Measurements from ENCODE around the gene LDB2. TPM values are rescaled to one million over a fixed set of nuclear protein-coding genes. Genes with fewer than 3 reads are reported as not detected.

LDB2 gene
- total and polyA plus RNA-seq, 4 donors = 41.7 to 88.2 (median 61.9) TPM

GRCh38 chr4:16739997-16740624, 158.3 kb downstream of the LDB2 start:
- Histone ChIP-seq H3K36me3 (ENCODE audit: control insufficient read depth, insufficient read depth, low read length) (no peaks in the 10 kb centered on the region), H3K27me3 (ENCODE audit: control insufficient read depth, insufficient read depth, low read length) (no peaks in the 10 kb centered on the region), H3K27ac (ENCODE audit: low read depth, low read length) (no peak overlapping the region), H3K4me1 (ENCODE audit: control insufficient read depth, insufficient read depth, low read length) (no peaks in the 10 kb centered on the region), H3K9me3 (ENCODE audit: control insufficient read depth, insufficient read depth, low read length) (no peaks in the 10 kb centered on the region), H3K4me3 (ENCODE audit: low read depth, low read length) (no peak overlapping the region)
- DNase-seq (ENCODE audit: low read depth in 4 of 6, low spot score in 6 of 6) = peak in 1 of 6 donors; percentile 75
- WGBS (ENCODE audit: insufficient coverage) = 37% methylated on average over 6 of the region's 8 CpGs

- Histone ChIP-seq H3K4me1 (ENCODE audit: control insufficient read depth, insufficient read depth, low read length) (no peaks in the 10 kb centered on the region), H3K27ac (ENCODE audit: low read depth, low read length) (no peak overlapping the region), H3K9me3 (ENCODE audit: control insufficient read depth, insufficient read depth, low read length) (no peaks in the 10 kb centered on the region), H3K36me3 (ENCODE audit: control insufficient read depth, insufficient read depth, low read length) (no peaks in the 10 kb centered on the region), H3K4me3 (ENCODE audit: low read depth, low read length) (no peak overlapping the region), H3K27me3 (ENCODE audit: control insufficient read depth, insufficient read depth, low read length) (no peaks in the 10 kb centered on the region)
- DNase-seq (ENCODE audit: low read depth in 4 of 6, low spot score in 6 of 6) = no peak
- no CpG with 5 or more reads among the region's 1 CpG for WGBS (ENCODE audit: insufficient coverage)
These were observed 159.9 kb downstream of the LDB2 start for GRCh38 chr4:16738558-16738957.

GRCh38 chr4:16733509-16733908, 164.9 kb downstream of the LDB2 start:
- Histone ChIP-seq H3K4me1 (ENCODE audit: control insufficient read depth, insufficient read depth, low read length) (no peaks in the 10 kb centered on the region), H3K4me3 (ENCODE audit: low read depth, low read length) (no peak overlapping the region), H3K27me3 (ENCODE audit: control insufficient read depth, insufficient read depth, low read length) (no peaks in the 10 kb centered on the region), H3K27ac (ENCODE audit: low read depth, low read length) (no peak overlapping the region), H3K36me3 (ENCODE audit: control insufficient read depth, insufficient read depth, low read length) (no peaks in the 10 kb centered on the region), H3K9me3 (ENCODE audit: control insufficient read depth, insufficient read depth, low read length) (no peaks in the 10 kb centered on the region)
- WGBS (ENCODE audit: insufficient coverage) = 66% methylated on average over 4 of the region's 4 CpGs
- DNase-seq (ENCODE audit: low read depth in 4 of 6, low spot score in 6 of 6) = no peak

- 42% methylated on average over 2 of the region's 6 CpGs for WGBS (ENCODE audit: insufficient coverage)
These were observed 165.7 kb downstream of the LDB2 start for GRCh38 chr4:16732741-16733140.

GRCh38 chr4:16731776-16732380, 166.6 kb downstream of the LDB2 start:
- WGBS (ENCODE audit: insufficient coverage) = 100% methylated on average over 1 of the region's 3 CpGs
- H3K9me3 ChIP-seq (ENCODE audit: control insufficient read depth, insufficient read depth, low read length) = no peaks in the 10 kb centered on the region
- H3K36me3 ChIP-seq (ENCODE audit: control insufficient read depth, insufficient read depth, low read length) = no peaks in the 10 kb centered on the region
- no peaks in the 10 kb centered on the region for H3K27me3 ChIP-seq (ENCODE audit: control insufficient read depth, insufficient read depth, low read length)
- DNase-seq (ENCODE audit: low read depth in 4 of 6, low spot score in 6 of 6) = no peak
- no peaks in the 10 kb centered on the region for H3K4me1 ChIP-seq (ENCODE audit: control insufficient read depth, insufficient read depth, low read length)
- H3K4me3 ChIP-seq (ENCODE audit: low read depth, low read length) = no peak overlapping the region
- H3K27ac ChIP-seq (ENCODE audit: low read depth, low read length) = no peak overlapping the region

More at GRCh38 chr4:16732741-16733140, 165.7 kb downstream of the LDB2 start:
- H3K4me1 ChIP-seq (ENCODE audit: control insufficient read depth, insufficient read depth, low read length) = no peaks in the 10 kb centered on the region
- no peak overlapping the region for H3K27ac ChIP-seq (ENCODE audit: low read depth, low read length)
- H3K4me3 ChIP-seq (ENCODE audit: low read depth, low read length) = no peak overlapping the region
- H3K27me3 ChIP-seq (ENCODE audit: control insufficient read depth, insufficient read depth, low read length) = no peaks in the 10 kb centered on the region
- H3K9me3 ChIP-seq (ENCODE audit: control insufficient read depth, insufficient read depth, low read length) = no peaks in the 10 kb centered on the region
- H3K36me3 ChIP-seq (ENCODE audit: control insufficient read depth, insufficient read depth, low read length) = no peaks in the 10 kb centered on the region
- no peak for DNase-seq (ENCODE audit: low read depth in 4 of 6, low spot score in 6 of 6)

GRCh38 chr4:16730522-16731205, 167.8 kb downstream of the LDB2 start:
- H3K9me3 ChIP-seq (ENCODE audit: control insufficient read depth, insufficient read depth, low read length) = no peaks in the 10 kb centered on the region
- WGBS (ENCODE audit: insufficient coverage) = 96% methylated on average over 2 of the region's 3 CpGs
- H3K27me3 ChIP-seq (ENCODE audit: control insufficient read depth, insufficient read depth, low read length) = no peaks in the 10 kb centered on the region
- no peak overlapping the region for H3K4me3 ChIP-seq (ENCODE audit: low read depth, low read length)
- H3K4me1 ChIP-seq (ENCODE audit: control insufficient read depth, insufficient read depth, low read length) = no peaks in the 10 kb centered on the region
- no peaks in the 10 kb centered on the region for H3K36me3 ChIP-seq (ENCODE audit: control insufficient read depth, insufficient read depth, low read length)
- DNase-seq (ENCODE audit: low read depth in 4 of 6, low spot score in 6 of 6) = no peak
- no peak overlapping the region for H3K27ac ChIP-seq (ENCODE audit: low read depth, low read length)

GRCh38 chr4:16729336-16729735, 169.1 kb downstream of the LDB2 start:
- no peaks in the 10 kb centered on the region for H3K36me3 ChIP-seq (ENCODE audit: control insufficient read depth, insufficient read depth, low read length)
- no peaks in the 10 kb centered on the region for H3K4me1 ChIP-seq (ENCODE audit: control insufficient read depth, insufficient read depth, low read length)
- H3K27me3 ChIP-seq (ENCODE audit: control insufficient read depth, insufficient read depth, low read length) = no peaks in the 10 kb centered on the region
- DNase-seq (ENCODE audit: low read depth in 4 of 6, low spot score in 6 of 6) = peak in 2 of 6 donors; percentile 62 to 66
- WGBS (ENCODE audit: insufficient coverage) = 40% methylated on average over 1 of the region's 7 CpGs
- no peak overlapping the region for H3K27ac ChIP-seq (ENCODE audit: low read depth, low read length)
- no peaks in the 10 kb centered on the region for H3K9me3 ChIP-seq (ENCODE audit: control insufficient read depth, insufficient read depth, low read length)
- no peak overlapping the region for H3K4me3 ChIP-seq (ENCODE audit: low read depth, low read length)

- Histone ChIP-seq H3K4me1 (ENCODE audit: control insufficient read depth, insufficient read depth, low read length) (no peaks in the 10 kb centered on the region), H3K4me3 (ENCODE audit: low read depth, low read length) (no peak overlapping the region), H3K27ac (ENCODE audit: low read depth, low read length) (no peak overlapping the region), H3K36me3 (ENCODE audit: control insufficient read depth, insufficient read depth, low read length) (no peaks in the 10 kb centered on the region), H3K27me3 (ENCODE audit: control insufficient read depth, insufficient read depth, low read length) (no peaks in the 10 kb centered on the region), H3K9me3 (ENCODE audit: control insufficient read depth, insufficient read depth, low read length) (no peaks in the 10 kb centered on the region)
- WGBS (ENCODE audit: insufficient coverage) = 0% methylated on average over 1 of the region's 2 CpGs
- DNase-seq (ENCODE audit: low read depth in 4 of 6, low spot score in 6 of 6) = peak in 1 of 6 donors; percentile 58
These were observed 169.6 kb downstream of the LDB2 start for GRCh38 chr4:16728849-16729248.

GRCh38 chr4:16728111-16728510, 170.3 kb downstream of the LDB2 start:
- no peaks in the 10 kb centered on the region for H3K9me3 ChIP-seq (ENCODE audit: control insufficient read depth, insufficient read depth, low read length)
- no peaks in the 10 kb centered on the region for H3K4me1 ChIP-seq (ENCODE audit: control insufficient read depth, insufficient read depth, low read length)
- DNase-seq (ENCODE audit: low read depth in 4 of 6, low spot score in 6 of 6) = no peak
- no peak overlapping the region for H3K27ac ChIP-seq (ENCODE audit: low read depth, low read length)
- H3K36me3 ChIP-seq (ENCODE audit: control insufficient read depth, insufficient read depth, low read length) = no peaks in the 10 kb centered on the region
- H3K4me3 ChIP-seq (ENCODE audit: low read depth, low read length) = no peak overlapping the region
- H3K27me3 ChIP-seq (ENCODE audit: control insufficient read depth, insufficient read depth, low read length) = no peaks in the 10 kb centered on the region

GRCh38 chr4:16727218-16727617, 171.2 kb downstream of the LDB2 start:
- H3K27ac ChIP-seq (ENCODE audit: low read depth, low read length) = no peak overlapping the region
- 91% methylated on average over 4 of the region's 6 CpGs for WGBS (ENCODE audit: insufficient coverage)
- H3K4me1 ChIP-seq (ENCODE audit: control insufficient read depth, insufficient read depth, low read length) = no peaks in the 10 kb centered on the region
- H3K36me3 ChIP-seq (ENCODE audit: control insufficient read depth, insufficient read depth, low read length) = no peaks in the 10 kb centered on the region
- H3K4me3 ChIP-seq (ENCODE audit: low read depth, low read length) = no peak overlapping the region
- H3K9me3 ChIP-seq (ENCODE audit: control insufficient read depth, insufficient read depth, low read length) = no peaks in the 10 kb centered on the region
- no peak for DNase-seq (ENCODE audit: low read depth in 4 of 6, low spot score in 6 of 6)
- no peaks in the 10 kb centered on the region for H3K27me3 ChIP-seq (ENCODE audit: control insufficient read depth, insufficient read depth, low read length)
